ENCODE results near the gene C1QTNF1.
"Not testable (repeated sequence)": the region's sequence is repeated elsewhere in the genome, so short reads cannot be mapped to it uniquely, and the experiment has no call there.

C1QTNF1 gene

GRCh38 chr17:79074121-79074648, 50.2 kb downstream of the C1QTNF1 start:
- ATAC-seq: not testable (repeated sequence)

- ATAC-seq: peak; percentile 98
- TF ChIP-seq TCF4 (CRISPR knock-in tag; IDR thresholded peaks at IDR 0.05; ENCODE audit: borderline replicate concordance): no peak
- no peak for TF ChIP-seq ZFP30 (CRISPR knock-in tag; IDR thresholded peaks at IDR 0.05)
- no peak for TF ChIP-seq ZC3H10 (CRISPR knock-in tag; IDR thresholded peaks at IDR 0.05)
- TF ChIP-seq ZNF70 (CRISPR knock-in tag; IDR thresholded peaks at IDR 0.05): no peak
- TF ChIP-seq BACH2 (CRISPR knock-in tag; IDR thresholded peaks at IDR 0.05; ENCODE audit: borderline replicate concordance): no peak
- TF ChIP-seq ARNTL (CRISPR knock-in tag; IDR thresholded peaks at IDR 0.05; ENCODE audit: borderline replicate concordance, low read depth): no peak
- no peak for TF ChIP-seq POU6F1 (CRISPR knock-in tag; IDR thresholded peaks at IDR 0.05; ENCODE audit: borderline replicate concordance, low read depth)
- no peak for TF ChIP-seq CSRNP3 (CRISPR knock-in tag; IDR thresholded peaks at IDR 0.05)
- no peak for TF ChIP-seq CSDC2 (CRISPR knock-in tag; IDR thresholded peaks at IDR 0.05)
- no peak for TF ChIP-seq PPARA (CRISPR knock-in tag; IDR thresholded peaks at IDR 0.05; ENCODE audit: borderline replicate concordance)
- TF ChIP-seq ZFP3 (CRISPR knock-in tag; IDR thresholded peaks at IDR 0.05): no peak
- TF ChIP-seq ISL1 (CRISPR knock-in tag; IDR thresholded peaks at IDR 0.05): no peak
- no peak for TF ChIP-seq CREB5 (CRISPR knock-in tag; IDR thresholded peaks at IDR 0.05; ENCODE audit: low read depth)
- no peak for TF ChIP-seq GLIS3 (CRISPR knock-in tag; IDR thresholded peaks at IDR 0.05)
- no peak for TF ChIP-seq SNAI2 (CRISPR knock-in tag; IDR thresholded peaks at IDR 0.05)
- TF ChIP-seq PATZ1 (CRISPR knock-in tag; IDR thresholded peaks at IDR 0.05; ENCODE audit: borderline replicate concordance): no peak
- TF ChIP-seq ZNF8 (CRISPR knock-in tag; IDR thresholded peaks at IDR 0.05): no peak
- no peak for TF ChIP-seq ZNF565 (CRISPR knock-in tag; conservative IDR thresholded peaks at IDR 0.05; ENCODE audit: low read depth)
- TF ChIP-seq TSHZ2 (CRISPR knock-in tag; IDR thresholded peaks at IDR 0.05): no peak
These were observed 50.9 kb downstream of the C1QTNF1 start, which contains the start of gene ENGASE for GRCh38 chr17:79074649-79075445. Gene ENGASE, plus strand, starts transcription at chr17:79074824. Its CDS starts 121 bp downstream, at chr17:79074945.

GRCh38 chr17:79075446-79075750, 51.4 kb downstream of the C1QTNF1 start:
- peak; percentile 38 for ATAC-seq
- TF ChIP-seq ZNF565 (CRISPR knock-in tag; conservative IDR thresholded peaks at IDR 0.05; ENCODE audit: low read depth) (no peak), TSHZ2 (CRISPR knock-in tag; IDR thresholded peaks at IDR 0.05) (no peak), CSRNP3 (CRISPR knock-in tag; IDR thresholded peaks at IDR 0.05) (no peak), ZFP30 (CRISPR knock-in tag; IDR thresholded peaks at IDR 0.05) (no peak), ESRRG (CRISPR knock-in tag; IDR thresholded peaks at IDR 0.05) (no peak), TCF4 (CRISPR knock-in tag; IDR thresholded peaks at IDR 0.05; ENCODE audit: borderline replicate concordance) (no peak), CSDC2 (CRISPR knock-in tag; IDR thresholded peaks at IDR 0.05) (no peak), POU6F1 (CRISPR knock-in tag; IDR thresholded peaks at IDR 0.05; ENCODE audit: borderline replicate concordance, low read depth) (no peak), TOX (CRISPR knock-in tag; IDR thresholded peaks at IDR 0.05; ENCODE audit: borderline replicate concordance) (no peak)

Measured in SK-N-SH treated with all-trans-retinoic acid at 6 μM for 48 hours (cell line).